Panc1 (cell line): Measurements from ENCODE around the gene RTP5.

ENCODE experiments used
- CTCF ChIP-seq: fragments of 450-650 bp; IDR thresholded peaks from 2 replicates; pipeline ENCODE4 v1.5.1; 2017; ENCODE audit warnings: mild to moderate bottlenecking
- POLR2AphosphoS5 ChIP-seq: IDR thresholded peaks from 2 replicates; pipeline ENCODE4 v1.6.1; 2012; ENCODE audit warnings: mild to moderate bottlenecking, low read depth, low read length, moderate library complexity
- TCF7L2 ChIP-seq: IDR thresholded peaks from 2 replicates; pipeline ENCODE4 v1.6.1; 2011; ENCODE audit warnings: mild to moderate bottlenecking, low read depth, low read length, inconsistent platforms
- TF ChIP-seq, protein P1 (sequence below), 2 experiments: IDR thresholded peaks; 2 replicates each; pipeline ENCODE4 v1.6.1; 2011 to 2012; ENCODE audit warnings: low read depth in 2 of 2, control low read depth in 1 of 2, low read length in 1 of 2, mild to moderate bottlenecking in 1 of 2, moderate library complexity in 1 of 2; ENCODE audit not compliant: insufficient read depth in 1 of 2

GRCh38 chr2:241853651-241854341, 15.7 kb upstream of the RTP5 start:
- no peak for TF ChIP-seq CTCF
- TF ChIP-seq, protein P1, sequence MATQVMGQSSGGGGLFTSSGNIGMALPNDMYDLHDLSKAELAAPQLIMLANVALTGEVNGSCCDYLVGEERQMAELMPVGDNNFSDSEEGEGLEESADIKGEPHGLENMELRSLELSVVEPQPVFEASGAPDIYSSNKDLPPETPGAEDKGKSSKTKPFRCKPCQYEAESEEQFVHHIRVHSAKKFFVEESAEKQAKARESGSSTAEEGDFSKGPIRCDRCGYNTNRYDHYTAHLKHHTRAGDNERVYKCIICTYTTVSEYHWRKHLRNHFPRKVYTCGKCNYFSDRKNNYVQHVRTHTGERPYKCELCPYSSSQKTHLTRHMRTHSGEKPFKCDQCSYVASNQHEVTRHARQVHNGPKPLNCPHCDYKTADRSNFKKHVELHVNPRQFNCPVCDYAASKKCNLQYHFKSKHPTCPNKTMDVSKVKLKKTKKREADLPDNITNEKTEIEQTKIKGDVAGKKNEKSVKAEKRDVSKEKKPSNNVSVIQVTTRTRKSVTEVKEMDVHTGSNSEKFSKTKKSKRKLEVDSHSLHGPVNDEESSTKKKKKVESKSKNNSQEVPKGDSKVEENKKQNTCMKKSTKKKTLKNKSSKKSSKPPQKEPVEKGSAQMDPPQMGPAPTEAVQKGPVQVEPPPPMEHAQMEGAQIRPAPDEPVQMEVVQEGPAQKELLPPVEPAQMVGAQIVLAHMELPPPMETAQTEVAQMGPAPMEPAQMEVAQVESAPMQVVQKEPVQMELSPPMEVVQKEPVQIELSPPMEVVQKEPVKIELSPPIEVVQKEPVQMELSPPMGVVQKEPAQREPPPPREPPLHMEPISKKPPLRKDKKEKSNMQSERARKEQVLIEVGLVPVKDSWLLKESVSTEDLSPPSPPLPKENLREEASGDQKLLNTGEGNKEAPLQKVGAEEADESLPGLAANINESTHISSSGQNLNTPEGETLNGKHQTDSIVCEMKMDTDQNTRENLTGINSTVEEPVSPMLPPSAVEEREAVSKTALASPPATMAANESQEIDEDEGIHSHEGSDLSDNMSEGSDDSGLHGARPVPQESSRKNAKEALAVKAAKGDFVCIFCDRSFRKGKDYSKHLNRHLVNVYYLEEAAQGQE (IDR thresholded peaks at IDR 0.05; ENCODE audit: insufficient read depth in 1 of 2, low read depth in 2 of 2, low read length in 1 of 2), result no peak
- TF ChIP-seq TCF7L2, result no peak
- TF ChIP-seq POLR2AphosphoS5, result no peak
